GM19397 (cell line): ENCODE data around the gene DRC1.

Source experiments
- ATAC-seq: cut with Tn5 transposase; IDR thresholded peaks from one replicate; pipeline ENCODE4 v1.9.1; 2021; ENCODE audit warnings: mild to moderate bottlenecking, moderate library complexity; ENCODE audit not compliant: unreplicated experiment

Gene DRC1

GRCh38 chr2:26489213-26489850, 87.6 kb downstream of the DRC1 start:
- ATAC-seq: no peak

- no peak for ATAC-seq
Measured at GRCh38 chr2:26491563-26492167, 89.9 kb downstream of the DRC1 start.

- no peak for ATAC-seq
Measured at GRCh38 chr2:26492749-26493515, 91.2 kb downstream of the DRC1 start.

- ATAC-seq: no peak
Measured at GRCh38 chr2:26493566-26493965, 91.8 kb downstream of the DRC1 start.

GRCh38 chr2:26494199-26494598, 92.5 kb downstream of the DRC1 start:
- ATAC-seq: no peak

GRCh38 chr2:26494891-26495290, 93.2 kb downstream of the DRC1 start:
- ATAC-seq: no peak

- ATAC-seq: no peak
Measured at GRCh38 chr2:26495705-26496297, 94.1 kb downstream of the DRC1 start.

- ATAC-seq: no peak
Measured at GRCh38 chr2:26500406-26500805, 98.7 kb downstream of the DRC1 start.

GRCh38 chr2:26503231-26503880, 101.6 kb downstream of the DRC1 start:
- ATAC-seq: no peak

- no peak for ATAC-seq
Measured at GRCh38 chr2:26504002-26504401, 102.3 kb downstream of the DRC1 start.

- ATAC-seq: no peak
Measured at GRCh38 chr2:26506279-26506678, 104.6 kb downstream of the DRC1 start.
